K562 (cell line): ENCODE data around the gene RAB1B. TPM values are rescaled to one million over a fixed set of nuclear protein-coding genes. Genes with fewer than 3 reads are reported as not detected.

ENCODE experiments used
- BRD4 ChIP-seq: fragments of 200-600 bp; sonication (generic); IDR thresholded peaks from 2 replicates; pipeline ENCODE4 v1.6.1; 2017; ENCODE audit warnings: inconsistent platforms
- ELF1 ChIP-seq: fragments of 200-800 bp; sonication (Bioruptor generic); IDR thresholded peaks from 2 replicates; pipeline ENCODE4 v1.6.1; 2016; ENCODE audit warnings: missing genetic modification characterization, missing compliant biosample characterization
- FOSL1 ChIP-seq: fragments of 200-800 bp; sonication (Bioruptor generic); conservative IDR thresholded peaks from 2 replicates; pipeline ENCODE4 v1.6.1; 2016; ENCODE audit warnings: missing genetic modification characterization, missing compliant biosample characterization
- HDAC1 ChIP-seq, 2 experiments: fragments of 450-650 bp; IDR thresholded peaks; 2 replicates each; pipeline ENCODE4 v1.6.1; 2016 to 2017; ENCODE audit warnings: inconsistent platforms in 1 of 2, mild to moderate bottlenecking in 1 of 2, moderate library complexity in 1 of 2
- KLF10 ChIP-seq: fragments of 250-450 bp; sonication (Bioruptor Pico); IDR thresholded peaks from 2 replicates; pipeline ENCODE4 v1.6.1; 2021; ENCODE audit warnings: matching md5 sums
- NR2C1 ChIP-seq, 2 experiments: fragments of 450-650 bp; IDR thresholded peaks; 2 replicates each; pipeline ENCODE4 v1.6.1; 2017; ENCODE audit warnings: mild to moderate bottlenecking in 2 of 2, antibody characterized with exemption in 1 of 2, inconsistent platforms in 1 of 2, missing compliant biosample characterization in 1 of 2, missing genetic modification characterization in 1 of 2
- POLR2H ChIP-seq: IDR thresholded peaks from 2 replicates; pipeline ENCODE4 v1.6.1; 2016; ENCODE audit warnings: missing genetic modification characterization, low read depth, mild to moderate bottlenecking, control low read depth, missing compliant biosample characterization, moderate library complexity
- PRDM10 ChIP-seq: fragments of 450-650 bp; IDR thresholded peaks from 2 replicates; pipeline ENCODE4 v1.6.1; 2018; ENCODE audit not compliant: partially characterized antibody
- SIN3A ChIP-seq, 2 experiments: fragments of 150-350 bp in 1 of 2; IDR thresholded peaks; 2 replicates each; pipeline ENCODE4 v1.6.1; 2011 to 2016; ENCODE audit warnings: borderline replicate concordance in 2 of 2, low read depth in 2 of 2, low read length in 2 of 2, mild to moderate bottlenecking in 2 of 2, moderate library complexity in 2 of 2; ENCODE audit not compliant: control insufficient read depth in 1 of 2
- STAT5A ChIP-seq: IDR thresholded peaks from 2 replicates; pipeline ENCODE4 v1.6.1; 2012; ENCODE audit warnings: low read length, inconsistent platforms, borderline replicate concordance
- SUPT5H ChIP-seq: fragments of 450-650 bp; IDR thresholded peaks from 2 replicates; pipeline ENCODE4 v1.6.1; 2016
- ZNF143 ChIP-seq: sonication (generic); formaldehyde crosslinking; IDR thresholded peaks from 2 replicates; pipeline ENCODE4 v1.9.0; 2022; ENCODE audit warnings: mild to moderate bottlenecking, missing genetic modification reagents
- ZNF436 ChIP-seq: fragments of 250-450, 450-650 bp; sonication (Bioruptor Pico); formaldehyde crosslinking; IDR thresholded peaks from 2 replicates; pipeline ENCODE4 v1.7.0; 2020; ENCODE audit warnings: mild to moderate bottlenecking
- ZNF707 ChIP-seq: fragments of 250-450 bp; sonication (Bioruptor Pico); conservative IDR thresholded peaks from 2 replicates; pipeline ENCODE4 v1.8.0; 2022; ENCODE audit warnings: inconsistent platforms, mild to moderate bottlenecking, moderate library complexity
- ZNF766 ChIP-seq: fragments of 200-800 bp; sonication (Bioruptor generic); conservative IDR thresholded peaks from 2 replicates; pipeline ENCODE4 v1.6.1; 2016; ENCODE audit warnings: missing genetic modification characterization, missing compliant biosample characterization
- polyA plus RNA-seq, 8 experiments: library from polyadenylated mRNA; depleted of rRNA in 4 of 8; stranded (reverse) in 5 of 8; unstranded in 3 of 8; fragments of >200 nt; fragmentation: Nextera tagmentation in 2 of 8; fragmentation: Illumina TruSeq in 1 of 8; extraction: Ambion mirVana in 2 of 8; extraction: Trizol in 1 of 8; gene quantifications; 2 replicates each; pipeline versions ENCODE4 v1.2.1 to v1.2.3, GENCODE V29; 2011 to 2014; ENCODE audit warnings: inconsistent platforms in 1 of 8, missing spikeins in 1 of 8
- total RNA-seq, 7 experiments: library from RNA; depleted of rRNA in 6 of 7; stranded (reverse); fragments of >200 nt in 6 of 7; fragmentation: Illumina TruSeq in 2 of 7; extraction: Trizol in 2 of 7; gene quantifications; 2 replicates each; pipeline versions ENCODE4 v1.2.1 to v1.2.3, GENCODE V29; 2011 to 2021; ENCODE audit warnings: low replicate concordance in 1 of 7
- TF ChIP-seq, protein P1 (sequence below): IDR thresholded peaks from 2 replicates; pipeline ENCODE4 v1.6.1; 2016; ENCODE audit warnings: missing genetic modification characterization, missing compliant biosample characterization
- TF ChIP-seq, protein P2 (sequence below): sonication (generic); formaldehyde crosslinking; IDR thresholded peaks from 2 replicates; pipeline ENCODE4 v1.8.0; 2022; ENCODE audit warnings: missing genetic modification reagents, mild to moderate bottlenecking, borderline replicate concordance
- TF ChIP-seq, protein P3 (sequence below): fragments of 200-400 bp; formaldehyde crosslinking; IDR thresholded peaks from 2 replicates; pipeline ENCODE4 v1.6.1; 2017; ENCODE audit warnings: mild to moderate bottlenecking, low read depth, low read length, moderate library complexity

Gene RAB1B
- total and polyA plus RNA-seq, 9 of the 15 experiments (the other 6 are each of a cell fraction or from before 2014, with no cell fraction given): 5.6 to 146 (median 98.6) TPM

- peak; percentile 76 for TF ChIP-seq PRDM10
- no peak for TF ChIP-seq KLF10
- TF ChIP-seq ZNF143 (CRISPR knock-in tag): 0 out of 2 replicates have a peak, but pooled peaks have one; percentile 29
- peak in 1 of 2 experiments; percentile 16; a peak in 1 of 4 replicates for TF ChIP-seq HDAC1 (IDR thresholded peaks at IDR 0.05)
- TF ChIP-seq POLR2H: no peak
- no peak for TF ChIP-seq SUPT5H
- TF ChIP-seq ZNF766 (CRISPR knock-in tag): 0 out of 2 replicates have a peak, but pooled peaks have one; percentile 48
- TF ChIP-seq SIN3A (IDR thresholded peaks at IDR 0.05; ENCODE audit: borderline replicate concordance in 2 of 2, control insufficient read depth in 1 of 2, low read depth in 2 of 2, low read length in 2 of 2): peak in 1 of 2 experiments; percentile 56; a peak in 2 of 4 replicates
- no peak for TF ChIP-seq STAT5A
- TF ChIP-seq ZNF436: no peak
- no peak for TF ChIP-seq ZNF707 (CRISPR knock-in tag)
- TF ChIP-seq, protein P1, sequence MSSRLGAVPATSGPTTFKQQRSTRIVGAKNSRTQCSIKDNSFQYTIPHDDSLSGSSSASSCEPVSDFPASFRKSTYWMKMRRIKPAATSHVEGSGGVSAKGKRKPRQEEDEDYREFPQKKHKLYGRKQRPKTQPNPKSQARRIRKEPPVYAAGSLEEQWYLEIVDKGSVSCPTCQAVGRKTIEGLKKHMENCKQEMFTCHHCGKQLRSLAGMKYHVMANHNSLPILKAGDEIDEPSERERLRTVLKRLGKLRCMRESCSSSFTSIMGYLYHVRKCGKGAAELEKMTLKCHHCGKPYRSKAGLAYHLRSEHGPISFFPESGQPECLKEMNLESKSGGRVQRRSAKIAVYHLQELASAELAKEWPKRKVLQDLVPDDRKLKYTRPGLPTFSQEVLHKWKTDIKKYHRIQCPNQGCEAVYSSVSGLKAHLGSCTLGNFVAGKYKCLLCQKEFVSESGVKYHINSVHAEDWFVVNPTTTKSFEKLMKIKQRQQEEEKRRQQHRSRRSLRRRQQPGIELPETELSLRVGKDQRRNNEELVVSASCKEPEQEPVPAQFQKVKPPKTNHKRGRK (tag): no peak
- peak; percentile 83; the same call in 1 of the 2 replicates for TF ChIP-seq BRD4
- TF ChIP-seq, protein P2, sequence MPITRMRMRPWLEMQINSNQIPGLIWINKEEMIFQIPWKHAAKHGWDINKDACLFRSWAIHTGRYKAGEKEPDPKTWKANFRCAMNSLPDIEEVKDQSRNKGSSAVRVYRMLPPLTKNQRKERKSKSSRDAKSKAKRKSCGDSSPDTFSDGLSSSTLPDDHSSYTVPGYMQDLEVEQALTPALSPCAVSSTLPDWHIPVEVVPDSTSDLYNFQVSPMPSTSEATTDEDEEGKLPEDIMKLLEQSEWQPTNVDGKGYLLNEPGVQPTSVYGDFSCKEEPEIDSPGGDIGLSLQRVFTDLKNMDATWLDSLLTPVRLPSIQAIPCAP: no peak
- TF ChIP-seq NR2C1 (IDR thresholded peaks at IDR 0.05): no peak
- peak; percentile 7; the same call in 1 of the 2 replicates for TF ChIP-seq NR2C1 (tag; IDR thresholded peaks at IDR 0.05)
- TF ChIP-seq ELF1: peak; percentile 51; the same call in 1 of the 2 replicates
- TF ChIP-seq, protein P3, sequence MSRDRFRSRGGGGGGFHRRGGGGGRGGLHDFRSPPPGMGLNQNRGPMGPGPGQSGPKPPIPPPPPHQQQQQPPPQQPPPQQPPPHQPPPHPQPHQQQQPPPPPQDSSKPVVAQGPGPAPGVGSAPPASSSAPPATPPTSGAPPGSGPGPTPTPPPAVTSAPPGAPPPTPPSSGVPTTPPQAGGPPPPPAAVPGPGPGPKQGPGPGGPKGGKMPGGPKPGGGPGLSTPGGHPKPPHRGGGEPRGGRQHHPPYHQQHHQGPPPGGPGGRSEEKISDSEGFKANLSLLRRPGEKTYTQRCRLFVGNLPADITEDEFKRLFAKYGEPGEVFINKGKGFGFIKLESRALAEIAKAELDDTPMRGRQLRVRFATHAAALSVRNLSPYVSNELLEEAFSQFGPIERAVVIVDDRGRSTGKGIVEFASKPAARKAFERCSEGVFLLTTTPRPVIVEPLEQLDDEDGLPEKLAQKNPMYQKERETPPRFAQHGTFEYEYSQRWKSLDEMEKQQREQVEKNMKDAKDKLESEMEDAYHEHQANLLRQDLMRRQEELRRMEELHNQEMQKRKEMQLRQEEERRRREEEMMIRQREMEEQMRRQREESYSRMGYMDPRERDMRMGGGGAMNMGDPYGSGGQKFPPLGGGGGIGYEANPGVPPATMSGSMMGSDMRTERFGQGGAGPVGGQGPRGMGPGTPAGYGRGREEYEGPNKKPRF: no peak
- no peak for TF ChIP-seq FOSL1 (tag)
Observed at GRCh38 chr11:66268952-66269905, 790 bp downstream of the RAB1B start (continued).
